ENCODE measurements around the gene EBP.
"Not testable (repeated sequence)": the region's sequence is repeated elsewhere in the genome, so short reads cannot be mapped to it uniquely, and the experiment has no call there.

The EBP gene

GRCh38 chrX:48531358-48531959 is 9.9 kb downstream of the EBP start:
- DNase-seq = peak; percentile 16

GRCh38 chrX:48532161-48532560 is 10.6 kb downstream of the EBP start:
- DNase-seq = no peak

GRCh38 chrX:48533165-48533564 is 11.6 kb downstream of the EBP start:
- no peak for DNase-seq

GRCh38 chrX:48538641-48539344 is 17.2 kb downstream of the EBP start:
- DNase-seq = no peak

- DNase-seq = peak; percentile 96
These were observed 17.9 kb downstream of the EBP start, which contains the start of gene TBC1D25 for GRCh38 chrX:48539345-48540027. TSS of gene TBC1D25 (plus strand) at chrX:48539714. CDS start at chrX:48539798, 84 bp downstream.

GRCh38 chrX:48540028-48540375 is 18.4 kb downstream of the EBP start:
- DNase-seq = peak; percentile 62

GRCh38 chrX:48540480-48540879 is 18.9 kb downstream of the EBP start:
- no peak for DNase-seq

GRCh38 chrX:48541140-48541814 is 19.7 kb downstream of the EBP start:
- DNase-seq = no peak

- no peak for DNase-seq
These were observed 27.3 kb downstream of the EBP start for GRCh38 chrX:48548871-48549270.

- not testable (repeated sequence) for DNase-seq
These were observed 34.2 kb downstream of the EBP start for GRCh38 chrX:48555731-48556325.

GRCh38 chrX:48558271-48558670 is 36.7 kb downstream of the EBP start:
- DNase-seq = no peak

GRCh38 chrX:48559636-48560035 is 38.0 kb downstream of the EBP start:
- DNase-seq = no peak

GRCh38 chrX:48560056-48560455 is 38.4 kb downstream of the EBP start:
- no peak for DNase-seq

GRCh38 chrX:48560681-48561080 is 39.1 kb downstream of the EBP start:
- no peak for DNase-seq

GRCh38 chrX:48569958-48570357 is 48.4 kb downstream of the EBP start:
- DNase-seq = no peak

- DNase-seq = no peak
These were observed 52.2 kb downstream of the EBP start for GRCh38 chrX:48573690-48574269.

- peak; percentile 84 for DNase-seq
These were observed 53.0 kb downstream of the EBP start, which contains the start of gene RBM3 for GRCh38 chrX:48574270-48575266. TSS of gene RBM3 (plus strand) at chrX:48574484. CDS start at chrX:48575181, 697 bp downstream.

GRCh38 chrX:48575642-48576041 is 54.0 kb downstream of the EBP start:
- DNase-seq = no peak

GRCh38 chrX:48576108-48576507 is 54.5 kb downstream of the EBP start:
- DNase-seq = no peak
